ENCODE results near the gene HCRTR1. TPM values are rescaled to one million over a fixed set of nuclear protein-coding genes. Genes with fewer than 3 reads are reported as not detected.

Gene HCRTR1
- polyA plus RNA-seq, 1 donor from 2014 or later = not detected

DNA sequence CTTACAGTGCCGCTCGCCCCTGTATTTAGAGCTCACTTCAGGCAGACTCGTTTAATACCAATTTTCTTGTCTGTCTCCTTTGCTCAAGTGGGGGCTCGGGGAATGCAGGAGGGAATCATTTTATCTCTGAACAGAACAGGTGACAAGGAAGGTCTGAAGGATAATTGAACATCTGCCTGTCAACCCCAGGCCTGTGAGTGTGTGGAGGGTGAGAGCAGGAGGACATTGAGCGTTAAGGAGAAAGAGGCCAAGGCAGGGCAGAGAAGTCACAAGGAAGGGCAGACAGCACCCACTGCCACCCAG is 36.9 kb downstream of the HCRTR1 start:
- H3K4me3 Mint-ChIP-seq = no peak overlapping the region
- no peaks in the 10 kb centered on the region for H3K9me3 Mint-ChIP-seq
- H3K27ac Mint-ChIP-seq = no peak overlapping the region
- H3K27me3 Mint-ChIP-seq = peaks cover 5% of the 10 kb centered on the region
- no peaks in the 10 kb centered on the region for H3K4me1 Mint-ChIP-seq
- H3K36me3 Mint-ChIP-seq = no peaks in the 10 kb centered on the region

DNA sequence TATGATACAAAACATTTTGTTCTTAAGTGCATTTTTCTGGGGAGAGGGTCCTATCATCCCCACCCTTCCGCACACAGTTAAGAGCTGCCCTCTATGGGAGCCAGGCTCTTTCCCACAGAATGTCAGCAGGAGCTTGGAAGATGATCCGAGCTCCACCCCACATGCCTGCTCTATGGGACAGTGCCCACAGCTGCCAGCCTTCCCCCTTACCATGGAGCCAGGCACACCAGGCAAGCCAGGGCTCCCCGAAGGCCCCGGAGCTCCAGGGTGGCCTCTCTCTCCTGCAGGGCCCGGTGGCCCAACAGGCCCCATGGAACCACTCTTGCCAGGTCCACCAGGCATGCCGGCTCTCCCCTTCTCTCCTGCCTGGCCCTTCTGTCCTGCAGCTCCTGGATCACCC is 37.6 kb downstream of the HCRTR1 start:
- Mint-ChIP-seq H3K4me3 (no peak overlapping the region), H3K27ac (peak overlapping the region in 1 of 3 donors; percentile 82), H3K4me1 (no peaks in the 10 kb centered on the region)

DNA sequence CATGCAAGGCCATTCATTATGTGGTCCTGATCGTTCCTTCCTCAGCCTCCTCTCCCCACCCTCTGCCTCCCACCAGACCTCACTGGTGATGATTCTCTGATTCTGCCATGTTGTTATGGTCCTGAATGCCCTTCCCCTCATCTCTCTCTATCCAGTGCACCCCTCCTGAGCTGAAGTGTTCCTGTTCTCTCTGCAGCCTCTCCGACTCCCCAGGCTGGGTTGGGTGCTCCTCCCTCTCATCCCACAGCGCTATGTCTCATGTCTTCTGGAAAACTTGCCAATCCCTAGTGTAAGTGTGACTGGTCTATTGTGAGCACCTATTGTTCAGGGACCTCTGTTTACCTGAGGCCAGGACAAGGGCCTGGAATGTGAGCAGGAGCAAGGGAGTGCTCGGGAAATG is 38.3 kb downstream of the HCRTR1 start:
- H3K9me3 Mint-ChIP-seq = no peaks in the 10 kb centered on the region
- no peak overlapping the region for H3K4me3 Mint-ChIP-seq
- H3K4me1 Mint-ChIP-seq = no peaks in the 10 kb centered on the region
- H3K27me3 Mint-ChIP-seq = peaks cover 8% of the 10 kb centered on the region
- H3K36me3 Mint-ChIP-seq = no peaks in the 10 kb centered on the region
- H3K27ac Mint-ChIP-seq = peak overlapping the region in 1 of 3 donors; percentile 82

More for the DNA sequence above, 37.6 kb downstream of the HCRTR1 start:
- H3K36me3 Mint-ChIP-seq = no peaks in the 10 kb centered on the region
- H3K27me3 Mint-ChIP-seq = peaks cover 7% of the 10 kb centered on the region
- H3K9me3 Mint-ChIP-seq = no peaks in the 10 kb centered on the region

DNA sequence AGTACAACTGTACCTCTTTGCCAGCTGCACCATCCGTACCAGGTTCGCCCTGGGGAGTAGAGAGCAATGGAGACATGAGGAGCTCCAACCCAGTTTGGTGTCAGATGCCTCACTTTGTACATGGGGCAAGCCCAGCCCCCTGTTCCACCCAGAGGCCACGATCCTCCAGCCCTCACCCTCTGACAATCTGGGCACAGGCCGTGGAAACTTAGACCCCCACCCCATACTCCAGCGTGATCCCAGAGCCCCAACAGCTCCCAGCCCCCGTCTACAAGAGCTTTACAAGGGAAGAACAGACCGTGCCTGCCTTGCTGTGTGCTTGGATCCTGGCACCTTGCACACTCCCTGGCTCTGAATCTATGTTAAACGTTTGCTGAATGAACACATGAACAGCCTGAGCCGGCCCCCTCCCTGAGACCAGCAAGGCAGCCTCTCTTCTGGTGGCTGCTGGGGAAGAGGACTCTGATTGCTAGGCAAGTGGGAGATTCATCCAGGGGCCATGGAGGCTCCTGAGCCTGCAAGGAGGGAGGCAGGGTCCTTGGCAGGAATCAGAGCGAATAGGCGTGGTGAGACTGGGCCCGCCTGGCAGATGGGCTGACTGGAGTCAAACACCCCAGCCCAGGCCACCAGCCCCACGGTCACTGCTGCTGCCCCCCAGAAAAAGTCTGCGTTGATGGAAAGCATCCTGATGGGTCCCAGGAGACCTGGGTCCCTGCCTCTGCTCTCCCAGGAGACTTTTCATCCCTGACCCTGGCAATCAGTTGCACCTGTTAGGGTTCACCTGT is 39.7 kb downstream of the HCRTR1 start:
- H3K9me3 Mint-ChIP-seq = no peaks in the 10 kb centered on the region
- no peaks in the 10 kb centered on the region for H3K36me3 Mint-ChIP-seq
- peak overlapping the region in 1 of 3 donors; percentile 51 for H3K27ac Mint-ChIP-seq
- H3K4me3 Mint-ChIP-seq = no peak overlapping the region
- peaks cover 8% of the 10 kb centered on the region for H3K27me3 Mint-ChIP-seq
- H3K4me1 Mint-ChIP-seq = no peaks in the 10 kb centered on the region

- peak overlapping the region in 1 of 3 donors; percentile 51 for H3K27ac Mint-ChIP-seq
- no peaks in the 10 kb centered on the region for H3K36me3 Mint-ChIP-seq
- H3K4me3 Mint-ChIP-seq = no peak overlapping the region
- H3K9me3 Mint-ChIP-seq = no peaks in the 10 kb centered on the region
- H3K27me3 Mint-ChIP-seq = peaks cover 11% of the 10 kb centered on the region
- H3K4me1 Mint-ChIP-seq = no peaks in the 10 kb centered on the region
Measured at GRCh38 chr1:31657972-31658510, 40.6 kb downstream of the HCRTR1 start.

DNA sequence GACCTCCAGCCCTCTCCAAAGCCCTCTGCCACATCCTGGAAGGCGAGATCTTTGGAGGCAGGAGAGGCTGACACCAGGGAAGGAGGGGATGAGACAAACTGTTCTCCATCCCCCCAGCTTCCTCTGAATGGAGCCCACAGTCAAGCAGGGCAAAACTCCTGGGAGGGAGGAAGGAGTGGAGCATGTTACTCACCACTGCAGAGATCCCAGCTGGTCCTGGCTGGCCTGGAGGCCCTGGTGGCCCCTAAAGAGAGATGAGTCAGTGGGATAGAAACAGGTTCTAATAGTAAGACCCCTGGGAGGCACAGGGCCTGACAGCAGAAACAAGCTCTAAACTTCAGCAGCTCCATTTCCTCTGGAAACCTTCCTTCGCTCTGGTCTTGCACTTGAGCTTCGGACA is 41.2 kb downstream of the HCRTR1 start:
- H3K27me3 Mint-ChIP-seq = peaks cover 15% of the 10 kb centered on the region
- no peaks in the 10 kb centered on the region for H3K9me3 Mint-ChIP-seq
- H3K36me3 Mint-ChIP-seq = no peaks in the 10 kb centered on the region
- H3K27ac Mint-ChIP-seq = no peak overlapping the region
- H3K4me3 Mint-ChIP-seq = no peak overlapping the region
- peaks cover 0 to 1% (median 0%) of the 10 kb centered on the region in 3 donors for H3K4me1 Mint-ChIP-seq

- peaks cover 0 to 4% (median 0%) of the 10 kb centered on the region in 3 donors for H3K4me1 Mint-ChIP-seq
- no peaks in the 10 kb centered on the region for H3K36me3 Mint-ChIP-seq
- no peak overlapping the region for H3K4me3 Mint-ChIP-seq
- H3K9me3 Mint-ChIP-seq = no peaks in the 10 kb centered on the region
- no peak overlapping the region for H3K27ac Mint-ChIP-seq
- H3K27me3 Mint-ChIP-seq = peaks cover 15% of the 10 kb centered on the region
Measured at GRCh38 chr1:31659889-31660288, 42.4 kb downstream of the HCRTR1 start.

- no peak overlapping the region for H3K4me3 Mint-ChIP-seq
- H3K36me3 Mint-ChIP-seq = no peaks in the 10 kb centered on the region
- H3K27ac Mint-ChIP-seq = no peak overlapping the region
- H3K27me3 Mint-ChIP-seq = peaks cover 13% of the 10 kb centered on the region
- H3K9me3 Mint-ChIP-seq = no peaks in the 10 kb centered on the region
- peaks cover 0 to 4% (median 0%) of the 10 kb centered on the region in 3 donors for H3K4me1 Mint-ChIP-seq
Measured at GRCh38 chr1:31660871-31661455, 43.5 kb downstream of the HCRTR1 start.

DNA sequence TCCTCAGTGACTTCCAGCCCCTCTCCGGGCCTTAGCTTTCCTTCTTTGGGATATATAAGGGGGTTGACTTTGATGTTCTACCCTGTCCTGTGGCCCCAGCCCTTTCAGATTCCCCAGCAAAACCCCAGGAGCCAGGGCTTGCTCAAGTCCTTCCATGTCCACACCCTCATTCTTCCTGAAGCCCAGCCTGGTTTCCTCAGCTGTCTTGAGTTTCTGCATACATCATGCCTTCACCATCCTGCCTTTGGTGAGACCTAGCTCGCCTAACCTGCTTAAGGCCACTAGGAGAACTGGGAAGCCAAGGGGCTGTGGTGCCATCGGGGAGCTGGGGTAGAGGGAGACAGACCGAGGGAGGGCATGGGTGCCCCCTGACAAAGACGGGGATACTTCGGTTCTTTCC is 44.4 kb downstream of the HCRTR1 start:
- Mint-ChIP-seq H3K36me3 (no peaks in the 10 kb centered on the region), H3K27me3 (peaks cover 13% of the 10 kb centered on the region), H3K9me3 (no peaks in the 10 kb centered on the region), H3K27ac (peak overlapping the region in 1 of 3 donors; percentile 5), H3K4me3 (no peak overlapping the region), H3K4me1 (peaks cover 0 to 4% (median 0%) of the 10 kb centered on the region in 3 donors)

- H3K27ac Mint-ChIP-seq = no peak overlapping the region
- no peaks in the 10 kb centered on the region for H3K9me3 Mint-ChIP-seq
- no peak overlapping the region for H3K4me3 Mint-ChIP-seq
- H3K4me1 Mint-ChIP-seq = peaks cover 0 to 4% (median 0%) of the 10 kb centered on the region in 3 donors
- H3K36me3 Mint-ChIP-seq = no peaks in the 10 kb centered on the region
- peaks cover 13% of the 10 kb centered on the region for H3K27me3 Mint-ChIP-seq
Measured at GRCh38 chr1:31662463-31662862, 45.0 kb downstream of the HCRTR1 start.

- Mint-ChIP-seq H3K27ac (peak overlapping the region in 1 of 3 donors; percentile 59), H3K9me3 (no peaks in the 10 kb centered on the region), H3K36me3 (no peaks in the 10 kb centered on the region), H3K27me3 (peaks cover 10% of the 10 kb centered on the region), H3K4me1 (peaks cover 0 to 4% (median 0%) of the 10 kb centered on the region in 3 donors), H3K4me3 (no peak overlapping the region)
Measured at GRCh38 chr1:31663622-31664452, 46.3 kb downstream of the HCRTR1 start.

DNA sequence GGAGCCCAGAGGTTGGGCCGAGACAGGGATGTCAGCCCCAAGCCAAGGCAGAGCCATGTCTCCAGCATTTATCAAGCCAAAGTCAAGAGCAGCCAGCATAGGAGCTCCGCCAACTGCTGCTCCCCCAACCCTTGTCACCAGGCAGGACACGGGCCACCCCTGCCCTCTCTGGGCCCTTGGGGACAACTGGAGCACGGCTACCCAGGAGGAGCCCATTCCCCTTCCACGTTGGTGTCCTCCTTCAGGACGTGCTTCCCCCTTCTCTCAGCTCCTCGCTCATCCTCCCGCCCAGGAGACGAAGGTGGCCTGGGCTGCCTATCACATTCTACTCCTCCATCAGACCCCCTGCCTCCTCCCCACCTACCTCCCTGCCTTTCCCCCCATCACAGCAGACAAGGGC is 47.0 kb downstream of the HCRTR1 start:
- Mint-ChIP-seq H3K4me3 (no peak overlapping the region), H3K4me1 (peaks cover 0 to 4% (median 1%) of the 10 kb centered on the region in 3 donors), H3K27me3 (peaks cover 13% of the 10 kb centered on the region), H3K36me3 (no peaks in the 10 kb centered on the region), H3K27ac (no peak overlapping the region), H3K9me3 (no peaks in the 10 kb centered on the region)

- H3K4me3 Mint-ChIP-seq = no peak overlapping the region
- no peak overlapping the region for H3K27ac Mint-ChIP-seq
- no peaks in the 10 kb centered on the region for H3K9me3 Mint-ChIP-seq
- H3K4me1 Mint-ChIP-seq = peaks cover 0 to 8% (median 4%) of the 10 kb centered on the region in 3 donors
- peaks cover 17% of the 10 kb centered on the region for H3K27me3 Mint-ChIP-seq
- no peaks in the 10 kb centered on the region for H3K36me3 Mint-ChIP-seq
Measured at GRCh38 chr1:31665234-31665878, 47.9 kb downstream of the HCRTR1 start.

DNA sequence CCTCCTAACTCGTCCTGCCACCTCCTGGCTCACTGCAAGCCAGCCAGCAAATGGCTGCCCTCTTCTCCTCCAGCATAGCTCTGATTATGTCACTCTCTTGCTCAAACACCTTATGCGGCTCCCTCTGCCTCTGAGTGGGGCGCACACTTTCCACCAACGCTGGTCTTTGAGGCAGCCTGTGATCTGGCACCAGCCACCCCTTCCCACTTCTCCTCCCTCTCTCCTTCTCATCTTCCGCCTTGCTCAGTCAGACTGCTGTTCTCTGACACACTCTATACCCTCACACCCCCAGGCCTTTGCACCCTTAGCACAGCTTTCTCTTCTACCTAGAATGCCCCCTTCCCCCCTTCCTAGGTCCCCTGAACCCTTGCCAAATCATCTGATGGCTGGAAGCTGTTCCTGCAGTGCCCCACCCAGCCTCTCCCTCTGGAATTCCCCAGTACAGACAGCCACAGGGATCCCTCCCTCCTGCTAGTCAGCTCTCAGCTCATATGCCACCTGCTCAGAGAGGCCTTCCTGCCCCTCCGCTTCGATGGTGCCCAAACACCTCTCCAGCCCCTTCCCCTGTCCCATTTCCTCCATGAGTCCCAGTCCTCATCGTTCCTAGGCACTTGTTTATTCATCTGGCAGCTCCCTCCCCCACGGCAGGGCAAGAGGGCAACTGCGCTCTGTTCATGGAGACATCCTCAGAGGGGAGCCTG is 48.9 kb downstream of the HCRTR1 start:
- H3K4me1 Mint-ChIP-seq = peaks cover 0 to 8% (median 4%) of the 10 kb centered on the region in 3 donors
- no peaks in the 10 kb centered on the region for H3K9me3 Mint-ChIP-seq
- H3K27me3 Mint-ChIP-seq = peaks cover 24% of the 10 kb centered on the region
- H3K27ac Mint-ChIP-seq = no peak overlapping the region
- no peaks in the 10 kb centered on the region for H3K36me3 Mint-ChIP-seq
- H3K4me3 Mint-ChIP-seq = no peak overlapping the region
